SU-DHL-6 (cell line): Measurements from ENCODE around the gene DCC.

Experiments
- EZH2phosphoT487 ChIP-seq: fragments of 200-600 bp; sonication (generic), shearing (Covaris generic); conservative IDR thresholded peaks from 2 replicates; pipeline ENCODE4 v1.6.1; 2018; ENCODE audit warnings: mild to moderate bottlenecking, antibody characterized with exemption, low read length, moderate library complexity, mixed read lengths
- TF ChIP-seq, protein P1 (sequence below): fragments of 200-600 bp; sonication (generic); IDR thresholded peaks from one replicate; pipeline ENCODE4 v1.5.1; 2017; ENCODE audit warnings: antibody characterized with exemption, mild to moderate bottlenecking, low read length, moderate library complexity; ENCODE audit not compliant: insufficient read depth, poor library complexity, severe bottlenecking

DNA sequence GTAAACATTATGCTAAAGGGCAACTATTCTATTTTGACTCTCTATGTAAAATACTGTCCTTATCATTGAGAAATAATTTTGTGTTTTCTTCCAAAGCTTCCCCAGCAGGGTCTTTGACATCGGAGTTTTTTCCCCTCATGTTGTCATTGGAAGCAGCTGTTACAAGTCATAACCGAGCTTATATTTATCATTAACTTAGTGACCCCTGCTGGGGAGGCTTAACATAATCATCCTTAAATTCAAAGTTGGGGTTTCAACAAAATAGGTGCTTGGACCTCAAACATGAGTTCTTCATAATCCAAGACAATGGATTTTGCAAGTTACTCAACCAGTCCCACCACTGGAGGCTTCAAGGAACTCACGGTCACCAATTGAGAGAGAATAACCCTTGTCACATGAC lies 330.9 kb downstream of the DCC start:
- TF ChIP-seq, protein P1, sequence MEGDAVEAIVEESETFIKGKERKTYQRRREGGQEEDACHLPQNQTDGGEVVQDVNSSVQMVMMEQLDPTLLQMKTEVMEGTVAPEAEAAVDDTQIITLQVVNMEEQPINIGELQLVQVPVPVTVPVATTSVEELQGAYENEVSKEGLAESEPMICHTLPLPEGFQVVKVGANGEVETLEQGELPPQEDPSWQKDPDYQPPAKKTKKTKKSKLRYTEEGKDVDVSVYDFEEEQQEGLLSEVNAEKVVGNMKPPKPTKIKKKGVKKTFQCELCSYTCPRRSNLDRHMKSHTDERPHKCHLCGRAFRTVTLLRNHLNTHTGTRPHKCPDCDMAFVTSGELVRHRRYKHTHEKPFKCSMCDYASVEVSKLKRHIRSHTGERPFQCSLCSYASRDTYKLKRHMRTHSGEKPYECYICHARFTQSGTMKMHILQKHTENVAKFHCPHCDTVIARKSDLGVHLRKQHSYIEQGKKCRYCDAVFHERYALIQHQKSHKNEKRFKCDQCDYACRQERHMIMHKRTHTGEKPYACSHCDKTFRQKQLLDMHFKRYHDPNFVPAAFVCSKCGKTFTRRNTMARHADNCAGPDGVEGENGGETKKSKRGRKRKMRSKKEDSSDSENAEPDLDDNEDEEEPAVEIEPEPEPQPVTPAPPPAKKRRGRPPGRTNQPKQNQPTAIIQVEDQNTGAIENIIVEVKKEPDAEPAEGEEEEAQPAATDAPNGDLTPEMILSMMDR, result no peak
- no peak for TF ChIP-seq EZH2phosphoT487
